ENCODE data around the gene GRIA4.

Gene GRIA4

GRCh38 chr11:105786741-105787140 lies 176.9 kb downstream of the GRIA4 start:
- DNase-seq (ENCODE audit: low read depth in 2 of 2): no peak

- DNase-seq (ENCODE audit: low read depth in 2 of 2): no peak
These were observed 179.9 kb downstream of the GRIA4 start for GRCh38 chr11:105789579-105790420.

GRCh38 chr11:105790840-105791239 lies 181.0 kb downstream of the GRIA4 start:
- no peak for DNase-seq (ENCODE audit: low read depth in 2 of 2)

GRCh38 chr11:105793092-105793491 lies 183.2 kb downstream of the GRIA4 start:
- DNase-seq (ENCODE audit: low read depth in 2 of 2): no peak

GRCh38 chr11:105799263-105799662 lies 189.4 kb downstream of the GRIA4 start:
- no peak for DNase-seq (ENCODE audit: low read depth in 2 of 2)

- no peak for DNase-seq (ENCODE audit: low read depth in 2 of 2)
These were observed 190.0 kb downstream of the GRIA4 start for GRCh38 chr11:105799728-105800462.

- DNase-seq (ENCODE audit: low read depth in 2 of 2): no peak
These were observed 192.5 kb downstream of the GRIA4 start for GRCh38 chr11:105802390-105802789.

GRCh38 chr11:105811242-105811641 lies 201.4 kb downstream of the GRIA4 start:
- no peak for DNase-seq (ENCODE audit: low read depth in 2 of 2)

- DNase-seq (ENCODE audit: low read depth in 2 of 2): no peak
These were observed 211.5 kb downstream of the GRIA4 start for GRCh38 chr11:105821372-105821771.

- no peak for DNase-seq (ENCODE audit: low read depth in 2 of 2)
These were observed 211.9 kb downstream of the GRIA4 start for GRCh38 chr11:105821781-105822180.

GRCh38 chr11:105823495-105824033 lies 213.7 kb downstream of the GRIA4 start:
- no peak for DNase-seq (ENCODE audit: low read depth in 2 of 2)

- DNase-seq (ENCODE audit: low read depth in 2 of 2): no peak
These were observed 214.7 kb downstream of the GRIA4 start for GRCh38 chr11:105824457-105825013.

GRCh38 chr11:105825141-105825540 lies 215.3 kb downstream of the GRIA4 start:
- DNase-seq (ENCODE audit: low read depth in 2 of 2): no peak

- no peak for DNase-seq (ENCODE audit: low read depth in 2 of 2)
These were observed 218.0 kb downstream of the GRIA4 start for GRCh38 chr11:105827906-105828305.

- DNase-seq (ENCODE audit: low read depth in 2 of 2): no peak
These were observed 219.2 kb downstream of the GRIA4 start for GRCh38 chr11:105829084-105829483.

GRCh38 chr11:105834461-105834860 lies 224.6 kb downstream of the GRIA4 start:
- no peak for DNase-seq (ENCODE audit: low read depth in 2 of 2)

- no peak for DNase-seq (ENCODE audit: low read depth in 2 of 2)
These were observed 229.0 kb downstream of the GRIA4 start for GRCh38 chr11:105838668-105839384.

- DNase-seq (ENCODE audit: low read depth in 2 of 2): no peak
These were observed 230.5 kb downstream of the GRIA4 start for GRCh38 chr11:105840391-105840790.

GRCh38 chr11:105852403-105852802 lies 242.5 kb downstream of the GRIA4 start:
- DNase-seq (ENCODE audit: low read depth in 2 of 2): no peak

- no peak for DNase-seq (ENCODE audit: low read depth in 2 of 2)
These were observed 244.4 kb downstream of the GRIA4 start for GRCh38 chr11:105854269-105854668.

- DNase-seq (ENCODE audit: low read depth in 2 of 2): no peak
These were observed 247.1 kb downstream of the GRIA4 start for GRCh38 chr11:105856954-105857353.

GRCh38 chr11:105857728-105858127 lies 247.9 kb downstream of the GRIA4 start:
- DNase-seq (ENCODE audit: low read depth in 2 of 2): no peak
